LNCaP clone FGC (cell line): Measurements from ENCODE around the gene PLD1.

ENCODE experiments used
- DNase-seq: peaks from one replicate; pipeline ENCODE4 v3.0.0-alpha.2; 2011; ENCODE audit warnings: low read depth
- H3K4me3 ChIP-seq: 2 replicates; pipeline ENCODE4 v1.5.1; 2011; ENCODE audit warnings: mild to moderate bottlenecking, low read depth, low read length, control low read depth
- TF ChIP-seq, protein P1 (sequence below): IDR thresholded peaks from 2 replicates; pipeline ENCODE4 v1.5.1; 2012; ENCODE audit warnings: mild to moderate bottlenecking; ENCODE audit not compliant: control insufficient read depth, insufficient read depth; ENCODE audit errors: extremely low read depth

PLD1 gene

DNA sequence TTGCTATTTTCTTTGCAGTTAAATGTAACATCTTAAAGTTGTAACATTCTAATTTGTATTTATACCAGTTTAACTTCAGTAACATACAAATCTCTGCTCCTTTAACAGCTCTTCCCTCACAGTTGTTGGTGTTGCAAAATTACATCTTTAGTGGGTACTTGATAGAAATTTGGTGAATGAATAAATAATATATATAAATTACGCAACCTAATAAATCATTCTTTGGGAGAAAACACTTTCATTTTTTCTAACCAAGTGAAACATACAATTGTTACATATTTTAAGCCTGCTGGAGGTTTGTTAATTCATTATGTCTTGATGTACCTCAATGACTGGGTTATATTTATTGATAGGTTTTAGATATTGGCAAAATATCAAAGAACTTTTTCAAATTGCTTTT lies 118.8 kb downstream of the PLD1 start:
- TF ChIP-seq, protein P1, sequence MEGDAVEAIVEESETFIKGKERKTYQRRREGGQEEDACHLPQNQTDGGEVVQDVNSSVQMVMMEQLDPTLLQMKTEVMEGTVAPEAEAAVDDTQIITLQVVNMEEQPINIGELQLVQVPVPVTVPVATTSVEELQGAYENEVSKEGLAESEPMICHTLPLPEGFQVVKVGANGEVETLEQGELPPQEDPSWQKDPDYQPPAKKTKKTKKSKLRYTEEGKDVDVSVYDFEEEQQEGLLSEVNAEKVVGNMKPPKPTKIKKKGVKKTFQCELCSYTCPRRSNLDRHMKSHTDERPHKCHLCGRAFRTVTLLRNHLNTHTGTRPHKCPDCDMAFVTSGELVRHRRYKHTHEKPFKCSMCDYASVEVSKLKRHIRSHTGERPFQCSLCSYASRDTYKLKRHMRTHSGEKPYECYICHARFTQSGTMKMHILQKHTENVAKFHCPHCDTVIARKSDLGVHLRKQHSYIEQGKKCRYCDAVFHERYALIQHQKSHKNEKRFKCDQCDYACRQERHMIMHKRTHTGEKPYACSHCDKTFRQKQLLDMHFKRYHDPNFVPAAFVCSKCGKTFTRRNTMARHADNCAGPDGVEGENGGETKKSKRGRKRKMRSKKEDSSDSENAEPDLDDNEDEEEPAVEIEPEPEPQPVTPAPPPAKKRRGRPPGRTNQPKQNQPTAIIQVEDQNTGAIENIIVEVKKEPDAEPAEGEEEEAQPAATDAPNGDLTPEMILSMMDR = no peak
- no peak for DNase-seq
- H3K4me3 ChIP-seq = no peak overlapping the region

DNA sequence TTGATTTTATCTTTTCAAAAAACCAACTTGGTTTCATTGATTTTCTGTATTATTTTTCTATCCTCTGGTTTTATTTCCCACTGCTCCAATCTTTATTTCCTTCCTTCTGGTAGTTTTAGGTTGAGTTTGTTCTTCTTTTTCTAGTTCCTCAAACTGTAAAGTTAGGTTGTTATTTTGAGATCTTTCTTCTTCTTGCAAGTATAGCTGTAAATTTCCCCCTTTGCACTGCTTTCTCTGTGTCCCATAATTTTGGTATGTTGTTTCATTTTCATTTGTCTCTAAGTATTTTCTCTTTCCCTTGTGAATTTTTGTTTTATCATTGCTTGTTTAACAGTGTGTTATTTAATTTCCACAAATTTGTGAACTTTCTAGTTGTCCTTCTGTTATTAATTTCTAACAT lies 120.0 kb downstream of the PLD1 start:
- H3K4me3 ChIP-seq = no peak overlapping the region
- no peak for DNase-seq
- TF ChIP-seq, protein P1 = no peak

DNA sequence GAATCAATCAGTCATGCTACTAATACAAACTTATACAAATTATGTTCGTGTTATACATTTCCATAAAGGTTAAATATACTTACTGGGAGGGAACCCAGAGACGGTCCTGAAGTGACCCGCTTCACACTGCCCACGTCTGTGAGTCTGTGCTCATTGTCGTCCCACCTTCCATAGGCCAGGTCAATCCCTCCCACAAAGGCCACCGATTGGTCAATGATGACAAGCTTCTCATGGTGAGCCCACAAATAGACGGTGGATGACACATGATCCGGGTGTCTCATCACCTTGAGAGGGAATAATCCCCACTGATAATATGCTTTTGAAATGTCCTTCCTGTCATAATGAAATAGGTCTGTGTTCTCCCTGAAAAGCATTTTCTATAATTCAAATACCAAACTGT lies 121.7 kb downstream of the PLD1 start:
- H3K4me3 ChIP-seq = no peak overlapping the region
- TF ChIP-seq, protein P1 = no peak
- no peak for DNase-seq

GRCh38 chr3:171688002-171688401 lies 122.3 kb downstream of the PLD1 start:
- no peak for DNase-seq
- no peak overlapping the region for H3K4me3 ChIP-seq
- TF ChIP-seq, protein P1 = no peak

DNA sequence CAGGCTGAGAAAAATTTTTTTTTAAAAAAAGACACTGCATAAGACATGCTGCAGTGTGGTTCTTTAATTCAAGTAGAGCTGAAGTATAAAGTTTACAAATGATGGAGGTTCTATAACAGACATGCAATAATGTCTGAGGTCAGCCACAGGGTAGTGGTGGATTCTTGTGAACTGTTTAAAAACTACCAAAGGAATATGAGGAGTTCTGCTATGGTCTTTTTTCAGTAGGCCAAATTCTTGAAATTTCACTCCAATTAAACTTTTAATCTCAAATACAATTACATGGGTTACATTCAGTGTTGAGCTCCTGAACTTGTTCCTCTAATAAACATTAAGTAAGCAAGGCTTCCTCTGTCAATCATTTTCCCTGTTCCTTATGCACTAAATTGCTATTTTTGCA lies 122.7 kb downstream of the PLD1 start:
- DNase-seq = no peak
- TF ChIP-seq, protein P1 = no peak

GRCh38 chr3:171687064-171687463 lies 123.2 kb downstream of the PLD1 start:
- no peak overlapping the region for H3K4me3 ChIP-seq
- TF ChIP-seq, protein P1 = no peak
- DNase-seq = no peak

More for the DNA sequence above, 122.7 kb downstream of the PLD1 start:
- no peak overlapping the region for H3K4me3 ChIP-seq

GRCh38 chr3:171685116-171685895 lies 125.0 kb downstream of the PLD1 start:
- no peak overlapping the region for H3K4me3 ChIP-seq
- TF ChIP-seq, protein P1 = no peak
- no peak for DNase-seq
